Erythroblast (primary cell): Measurements from ENCODE around the gene ZDHHC1.

ENCODE experiments used
- DNase-seq, 2 experiments: peaks; one replicate each; lab custom pipeline; 2025; lab: John Stamatoyannopoulos, UW
- GATA1 ChIP-seq: IDR thresholded peaks from 2 replicates; pipeline ENCODE4 v1.6.1; 2011; ENCODE audit warnings: low read depth, mild to moderate bottlenecking, control low read depth, low read length, moderate library complexity
- POLR2A ChIP-seq: IDR thresholded peaks from 2 replicates; pipeline ENCODE4 v1.6.1; 2011; ENCODE audit warnings: mild to moderate bottlenecking, low read length

Gene ZDHHC1

GRCh38 chr16:67400901-67401300, 15.4 kb downstream of the ZDHHC1 start:
- DNase-seq, result no peak
- TF ChIP-seq GATA1 (no peak), POLR2A (no peak)

DNA sequence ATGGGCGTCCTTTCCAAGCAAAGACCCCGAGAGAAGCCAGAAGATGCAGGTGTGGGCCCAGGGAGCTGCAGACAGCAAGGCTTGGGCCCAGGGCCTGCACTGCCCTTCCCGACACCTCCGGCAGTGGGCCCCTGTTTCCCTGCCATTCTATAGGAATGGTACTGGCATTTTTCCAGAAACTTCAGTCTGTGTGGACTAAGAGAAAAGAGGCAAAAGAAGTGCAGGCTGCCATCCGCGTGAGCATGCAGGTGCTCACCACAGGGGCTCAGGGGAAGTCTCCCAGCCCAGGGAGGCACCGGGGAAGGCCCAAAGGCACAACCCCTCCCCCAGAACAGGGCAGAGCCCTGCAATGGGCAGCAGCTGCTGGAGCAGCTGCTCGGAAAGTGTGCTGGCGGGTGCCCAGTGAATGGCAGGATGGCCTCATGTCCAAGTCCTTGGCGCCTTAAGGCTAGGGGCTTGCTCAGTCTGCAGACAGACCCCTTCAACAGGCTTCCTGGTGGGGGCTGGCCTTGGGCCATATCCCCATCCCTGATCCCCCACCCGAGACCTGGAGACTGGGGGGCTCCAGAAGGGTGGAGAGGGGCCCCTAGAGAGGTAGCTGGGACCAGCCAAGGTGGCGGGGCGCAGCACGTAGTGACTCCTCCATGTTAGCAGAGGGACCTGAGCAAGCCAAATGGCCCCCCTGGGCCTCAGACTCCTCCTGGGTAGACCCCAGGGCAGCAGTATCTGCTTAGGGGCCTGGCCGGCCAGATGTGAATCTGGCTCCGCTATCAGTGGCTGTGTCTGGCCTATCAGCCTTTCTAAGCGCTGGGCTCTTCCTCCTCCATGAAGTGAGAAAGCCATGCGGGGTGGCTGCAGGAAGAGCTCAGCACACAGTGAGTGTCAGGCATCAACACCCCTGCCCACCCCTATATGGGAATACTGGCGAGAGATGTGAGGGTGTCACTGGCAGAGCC, 16.2 kb downstream of the ZDHHC1 start:
- no peak for DNase-seq
- no peak for TF ChIP-seq GATA1
- no peak for TF ChIP-seq POLR2A

- TF ChIP-seq GATA1 (no peak), POLR2A (no peak)
- peak; percentile 51 to 69 for DNase-seq
Measured at GRCh38 chr16:67399218-67399733, 17.0 kb downstream of the ZDHHC1 start.

DNA sequence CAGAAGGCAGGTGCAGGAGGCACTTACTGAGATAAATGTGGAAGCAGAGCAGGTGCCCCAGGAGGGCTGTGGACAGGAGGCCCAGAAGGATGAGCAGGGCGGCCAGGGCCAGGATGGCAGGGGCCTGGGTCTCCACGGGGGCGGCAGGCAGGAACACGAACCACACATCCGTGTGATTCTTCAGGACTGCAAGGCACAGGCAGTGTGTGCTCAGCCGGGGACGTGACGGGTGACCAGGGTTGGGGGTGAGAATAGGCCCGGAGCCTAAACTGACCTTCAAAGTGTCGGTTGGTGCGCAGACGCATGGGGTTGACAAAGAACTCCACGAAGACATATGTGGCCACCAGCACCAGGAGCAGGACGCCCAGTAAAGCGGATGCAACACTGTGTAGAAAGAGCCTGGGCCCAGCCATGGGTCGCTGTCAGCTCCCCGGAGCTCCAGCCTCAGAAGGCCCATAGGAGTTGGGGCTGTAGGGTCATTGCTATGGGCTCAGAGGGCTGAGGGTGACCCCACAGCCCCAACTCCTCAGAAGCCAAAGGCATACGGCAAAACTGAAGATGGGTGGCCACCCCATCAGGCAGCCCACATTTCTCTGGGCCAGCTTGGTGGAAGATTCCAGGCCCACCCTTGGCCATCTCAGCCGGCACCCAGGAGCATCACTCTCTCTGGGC, 17.6 kb downstream of the ZDHHC1 start:
- no peak for DNase-seq
- TF ChIP-seq POLR2A (no peak), GATA1 (no peak)

GRCh38 chr16:67397812-67398545, 18.3 kb downstream of the ZDHHC1 start:
- DNase-seq, result no peak
- no peak for TF ChIP-seq GATA1
- no peak for TF ChIP-seq POLR2A

- no peak for TF ChIP-seq GATA1
- no peak for TF ChIP-seq POLR2A
- no peak for DNase-seq
Measured at GRCh38 chr16:67397036-67397801, 19.1 kb downstream of the ZDHHC1 start.

DNA sequence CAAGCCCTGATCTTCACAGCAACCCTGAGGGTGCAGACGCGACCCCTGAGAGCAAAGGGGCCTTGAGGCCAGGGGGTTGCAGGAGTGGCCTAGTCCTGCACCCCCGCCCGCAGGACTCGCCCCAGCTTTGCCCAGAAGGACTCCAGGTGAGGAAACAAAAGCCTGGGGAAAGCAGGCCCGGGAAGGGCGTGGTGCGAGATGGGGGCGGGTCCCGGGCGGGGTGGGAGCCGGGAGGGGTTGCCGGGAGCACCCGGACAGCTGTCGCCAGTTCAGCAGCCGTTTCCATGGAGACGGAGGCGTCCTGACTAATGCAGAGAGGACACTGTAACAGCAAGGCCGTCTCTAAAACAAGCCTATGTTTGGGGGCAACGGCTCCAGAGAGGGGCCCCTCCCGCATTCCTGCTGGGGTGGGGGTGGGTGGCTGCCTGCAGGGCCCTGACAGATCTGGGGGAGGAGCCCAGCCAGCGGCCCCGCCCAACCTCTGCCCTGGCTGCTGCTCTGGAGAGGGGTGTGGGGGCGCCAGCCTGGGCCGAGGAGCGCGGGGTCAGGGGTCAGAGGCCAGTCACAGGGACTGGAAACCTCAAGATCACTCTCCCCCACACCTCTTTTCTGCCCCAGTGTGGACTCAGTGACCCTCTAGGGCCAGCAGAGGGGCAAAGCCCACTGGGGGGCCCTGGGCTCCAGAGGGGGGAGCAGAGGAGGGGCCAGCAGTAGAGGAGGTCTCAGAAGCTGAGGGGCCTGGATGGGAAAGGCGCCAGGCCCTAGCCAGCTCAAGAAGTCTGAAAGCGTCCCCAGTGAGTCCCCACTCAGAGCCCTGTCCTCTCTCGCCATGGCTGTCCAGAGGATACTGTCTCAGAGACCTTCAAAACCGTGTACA, 19.9 kb downstream of the ZDHHC1 start:
- DNase-seq, result peak; percentile 59 to 66
- TF ChIP-seq POLR2A (no peak), GATA1 (no peak)

- TF ChIP-seq GATA1 (no peak), POLR2A (no peak)
- DNase-seq, result no peak
Measured at GRCh38 chr16:67395458-67396158, 20.7 kb downstream of the ZDHHC1 start.

- DNase-seq, result no peak
- TF ChIP-seq POLR2A, result no peak
- TF ChIP-seq GATA1, result no peak
Measured at GRCh38 chr16:67395105-67395457, 21.2 kb downstream of the ZDHHC1 start.

- TF ChIP-seq GATA1 (no peak), POLR2A (no peak)
- no peak for DNase-seq
Measured at GRCh38 chr16:67394155-67395104, 21.8 kb downstream of the ZDHHC1 start.

- no peak for DNase-seq
- TF ChIP-seq POLR2A, result no peak
- TF ChIP-seq GATA1, result no peak
Measured at GRCh38 chr16:67393788-67394154, 22.5 kb downstream of the ZDHHC1 start.
